GM12878 (cell line): ENCODE data around the gene MTFMT. TPM values are rescaled to one million over a fixed set of nuclear protein-coding genes. Genes with fewer than 3 reads are reported as not detected.

Experiments
- BRCA1 ChIP-seq: IDR thresholded peaks from 2 replicates; pipeline ENCODE4 v1.6.1; 2011; ENCODE audit warnings: low read depth, low read length, improper control_type of control experiment
- DPF2 ChIP-seq: fragments of 450-650 bp; IDR thresholded peaks from 2 replicates; pipeline ENCODE4 v1.6.1; 2017; ENCODE audit warnings: mild to moderate bottlenecking
- E2F4 ChIP-seq: IDR thresholded peaks from 2 replicates; pipeline ENCODE4 v1.6.1; 2012; ENCODE audit warnings: low read depth, low read length, improper control_type of control experiment
- EGR1 ChIP-seq, 2 experiments: IDR thresholded peaks; 1 replicate in 1 of 2; 2 replicates in 1 of 2; pipeline ENCODE4 v1.6.1; 2011 to 2012; ENCODE audit warnings: low read depth in 2 of 2, low read length in 2 of 2, borderline replicate concordance in 1 of 2, mild to moderate bottlenecking in 1 of 2, moderate library complexity in 1 of 2
- ELK1 ChIP-seq: IDR thresholded peaks from 2 replicates; pipeline ENCODE4 v1.6.1; 2012; ENCODE audit warnings: low read depth, low read length, improper control_type of control experiment
- ETV6 ChIP-seq, 2 experiments: fragments of 450-650 bp in 1 of 2; IDR thresholded peaks in 1 of 2; conservative IDR thresholded peaks in 1 of 2; 2 replicates each; pipeline ENCODE4 v1.6.1; 2014; ENCODE audit warnings: antibody characterized with exemption in 1 of 2, borderline replicate concordance in 1 of 2, low read depth in 1 of 2, mild to moderate bottlenecking in 1 of 2, moderate library complexity in 1 of 2
- FOXK2 ChIP-seq: fragments of 450-650 bp; IDR thresholded peaks from 2 replicates; pipeline ENCODE4 v1.6.1; 2017; ENCODE audit warnings: mild to moderate bottlenecking, moderate library complexity
- FOXM1 ChIP-seq: IDR thresholded peaks from 2 replicates; pipeline ENCODE4 v1.6.1; 2012; ENCODE audit warnings: low read depth, mild to moderate bottlenecking, inconsistent platforms, low read length, moderate library complexity
- GABPA ChIP-seq: IDR thresholded peaks from 2 replicates; pipeline ENCODE4 v1.6.1; 2014; ENCODE audit warnings: antibody characterized with exemption, low read depth, mild to moderate bottlenecking, inconsistent platforms
- IKZF1 ChIP-seq: fragments of 450-650 bp; conservative IDR thresholded peaks from 2 replicates; pipeline ENCODE4 v1.6.1; 2017; ENCODE audit warnings: antibody characterized with exemption, mild to moderate bottlenecking
- IRF3 ChIP-seq: fragments of 450-650 bp; IDR thresholded peaks from 2 replicates; pipeline ENCODE4 v1.6.1; 2014; ENCODE audit warnings: mild to moderate bottlenecking
- LARP7 ChIP-seq: fragments of 450-650 bp; IDR thresholded peaks from 2 replicates; pipeline ENCODE4 v1.6.1; 2017; ENCODE audit warnings: mild to moderate bottlenecking
- MYB ChIP-seq: fragments of 150-350 bp; IDR thresholded peaks from 2 replicates; pipeline ENCODE4 v1.6.1; 2014; ENCODE audit warnings: mild to moderate bottlenecking, low read depth, low read length, borderline replicate concordance
- NR2F1 ChIP-seq: fragments of 450-650 bp; conservative IDR thresholded peaks from 2 replicates; pipeline ENCODE4 v1.6.1; 2017; ENCODE audit warnings: mild to moderate bottlenecking
- NRF1 ChIP-seq: conservative IDR thresholded peaks from 2 replicates; pipeline ENCODE4 v1.6.1; 2011; ENCODE audit warnings: mild to moderate bottlenecking, low read depth, low read length, improper control_type of control experiment
- PAX8 ChIP-seq: fragments of 450-650 bp; IDR thresholded peaks from 2 replicates; pipeline ENCODE4 v1.6.1; 2017; ENCODE audit warnings: mild to moderate bottlenecking, moderate library complexity
- POLR2A ChIP-seq: IDR thresholded peaks from 2 replicates; pipeline ENCODE4 v1.6.1; 2011; ENCODE audit warnings: low read depth, mild to moderate bottlenecking, low read length
- RAD51 ChIP-seq: fragments of 450-650 bp; IDR thresholded peaks from 2 replicates; pipeline ENCODE4 v1.6.1; 2016; ENCODE audit warnings: moderate library complexity, mild to moderate bottlenecking, inconsistent platforms
- RB1 ChIP-seq: fragments of 450-650 bp; formaldehyde crosslinking; IDR thresholded peaks from 2 replicates; pipeline ENCODE4 v1.6.1; 2017; ENCODE audit warnings: mild to moderate bottlenecking, borderline replicate concordance
- RUNX3 ChIP-seq: IDR thresholded peaks from 2 replicates; pipeline ENCODE4 v1.6.1; 2012; ENCODE audit warnings: low read length, inconsistent platforms
- SIX5 ChIP-seq: IDR thresholded peaks from 2 replicates; pipeline ENCODE4 v1.6.1; 2011; ENCODE audit warnings: mild to moderate bottlenecking, low read depth, low read length, moderate library complexity; ENCODE audit not compliant: severe bottlenecking
- SMAD1 ChIP-seq: fragments of 450-650 bp; IDR thresholded peaks from 2 replicates; pipeline ENCODE4 v1.6.1; 2018; ENCODE audit warnings: mild to moderate bottlenecking, low read depth; ENCODE audit not compliant: partially characterized antibody
- SMC3 ChIP-seq: IDR thresholded peaks from 2 replicates; pipeline ENCODE4 v1.6.1; 2011; ENCODE audit warnings: low read length, improper control_type of control experiment, borderline replicate concordance
- TARDBP ChIP-seq: IDR thresholded peaks from 2 replicates; pipeline ENCODE4 v1.6.1; 2016; ENCODE audit warnings: borderline replicate concordance
- TCF7 ChIP-seq: IDR thresholded peaks from 2 replicates; pipeline ENCODE4 v1.6.1; 2014; ENCODE audit warnings: antibody characterized with exemption, borderline replicate concordance
- ZBTB4 ChIP-seq: fragments of 450-650 bp; formaldehyde crosslinking; IDR thresholded peaks from 2 replicates; pipeline ENCODE4 v1.4.0; 2022; ENCODE audit warnings: mild to moderate bottlenecking, moderate library complexity
- ZNF207 ChIP-seq: fragments of 450-650 bp; IDR thresholded peaks from 2 replicates; pipeline ENCODE4 v1.6.1; 2014; ENCODE audit warnings: antibody characterized with exemption, mild to moderate bottlenecking, borderline replicate concordance
- ZNF217 ChIP-seq: fragments of 450-650 bp; IDR thresholded peaks from 2 replicates; pipeline ENCODE4 v1.6.1; 2017; ENCODE audit warnings: antibody characterized with exemption, mild to moderate bottlenecking
- ZZZ3 ChIP-seq: IDR thresholded peaks from 2 replicates; pipeline ENCODE4 v1.6.1; 2011; ENCODE audit warnings: low read depth; ENCODE audit not compliant: control insufficient read depth, insufficient read length
- polyA plus RNA-seq, 11 experiments: library from polyadenylated mRNA; depleted of rRNA in 4 of 11; unstranded in 6 of 11; stranded (reverse) in 5 of 11; fragments of >200 nt; fragmentation: Nextera tagmentation in 4 of 11; fragmentation: Illumina TruSeq in 1 of 11; extraction: Ambion mirVana in 4 of 11; extraction: Trizol in 1 of 11; gene quantifications; 1 replicate in 1 of 11; 2 replicates in 10 of 11; pipeline versions ENCODE4 v1.2.1 to v1.2.3, GENCODE V29; 2011 to 2016; ENCODE audit warnings: inconsistent platforms in 2 of 11, missing spikeins in 2 of 11, low read depth in 1 of 11
- total RNA-seq, 4 experiments: library from RNA; depleted of rRNA in 3 of 4; stranded (reverse); fragments of >200 nt in 3 of 4; fragmentation: Illumina TruSeq in 1 of 4; extraction: Trizol in 1 of 4; gene quantifications; 2 replicates each; pipeline versions ENCODE4 v1.2.1 to v1.2.3, GENCODE V29; 2013 to 2021

The MTFMT gene
- total and polyA plus RNA-seq, 10 of the 15 experiments (the other 5 are each of a cell fraction or from before 2014, with no cell fraction given), result 1.7 to 29.8 (median 17.4) TPM

GRCh38 chr15:65049418-65049840, 20.0 kb upstream of the MTFMT start (continued):
- TF ChIP-seq ZBTB4 (CRISPR knock-in tag), result no peak
- TF ChIP-seq ZZZ3, result no peak
- no peak for TF ChIP-seq POLR2A
- TF ChIP-seq IRF3, result peak; percentile 60; the same call in 1 of the 2 replicates
- TF ChIP-seq BRCA1, result no peak
- peak; percentile 89 for TF ChIP-seq RAD51
- peak; percentile 54; the same call in 1 of the 2 replicates for TF ChIP-seq ZNF207
- TF ChIP-seq ETV6 (conservative IDR thresholded peaks at IDR 0.05 in 1 of 2, IDR thresholded peaks at IDR 0.05 in 1 of 2; ENCODE audit: borderline replicate concordance in 1 of 2, low read depth in 1 of 2), result no peak
- no peak for TF ChIP-seq TCF7
- no peak for TF ChIP-seq TARDBP
- peak; percentile 67 to 95 for TF ChIP-seq EGR1 (IDR thresholded peaks at IDR 0.05; ENCODE audit: borderline replicate concordance in 1 of 2, low read depth in 2 of 2, low read length in 2 of 2)
- no peak for TF ChIP-seq SMC3
- no peak for TF ChIP-seq SIX5
- no peak for TF ChIP-seq ELK1
- TF ChIP-seq LARP7, result no peak; the same call in 1 of the 2 replicates
- no peak for TF ChIP-seq PAX8
- TF ChIP-seq E2F4, result no peak
- TF ChIP-seq SMAD1, result no peak
- TF ChIP-seq IKZF1, result peak; percentile 59
- TF ChIP-seq RUNX3, result peak; percentile 36; the same call in 1 of the 2 replicates
- no peak for TF ChIP-seq FOXM1
- peak; percentile 81; the same call in 1 of the 2 replicates for TF ChIP-seq RB1
- TF ChIP-seq NRF1, result no peak
- TF ChIP-seq NR2F1, result no peak
- peak; percentile 65 for TF ChIP-seq DPF2
- TF ChIP-seq ZNF217, result no peak
- TF ChIP-seq FOXK2, result no peak
- no peak for TF ChIP-seq GABPA
- no peak for TF ChIP-seq MYB
